22Rv1 (cell line): Measurements from ENCODE around the gene SRPK1.

Source experiments
- ZFX ChIP-seq: fragments of 450-650 bp; IDR thresholded peaks from 2 replicates; pipeline ENCODE4 v1.6.1; 2017; ENCODE audit warnings: antibody characterized with exemption, borderline replicate concordance
- TF ChIP-seq, protein P1 (sequence below): fragments of 450-650 bp; IDR thresholded peaks from 2 replicates; pipeline ENCODE4 v1.5.1; 2017; ENCODE audit warnings: mild to moderate bottlenecking

DNA sequence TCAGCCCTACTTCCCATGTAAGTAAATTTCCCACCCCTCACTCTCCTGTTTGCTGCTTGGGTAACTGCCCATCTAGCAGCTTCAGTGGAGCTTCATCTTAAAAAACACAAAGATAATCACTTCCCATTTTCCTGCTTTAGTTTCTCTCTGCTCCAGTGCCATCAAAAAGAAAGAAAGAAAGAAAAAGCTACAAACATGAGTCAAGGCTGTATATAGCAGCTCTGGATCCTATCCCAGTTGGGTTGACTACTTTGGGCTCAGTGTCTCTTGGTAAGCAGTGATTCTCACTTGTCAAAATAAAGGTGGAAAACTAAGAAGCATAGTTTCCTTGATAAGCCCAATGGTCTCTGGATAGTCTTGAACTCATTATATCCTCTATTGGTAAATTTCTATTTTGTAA lies 48.7 kb upstream of the SRPK1 start:
- TF ChIP-seq, protein P1, sequence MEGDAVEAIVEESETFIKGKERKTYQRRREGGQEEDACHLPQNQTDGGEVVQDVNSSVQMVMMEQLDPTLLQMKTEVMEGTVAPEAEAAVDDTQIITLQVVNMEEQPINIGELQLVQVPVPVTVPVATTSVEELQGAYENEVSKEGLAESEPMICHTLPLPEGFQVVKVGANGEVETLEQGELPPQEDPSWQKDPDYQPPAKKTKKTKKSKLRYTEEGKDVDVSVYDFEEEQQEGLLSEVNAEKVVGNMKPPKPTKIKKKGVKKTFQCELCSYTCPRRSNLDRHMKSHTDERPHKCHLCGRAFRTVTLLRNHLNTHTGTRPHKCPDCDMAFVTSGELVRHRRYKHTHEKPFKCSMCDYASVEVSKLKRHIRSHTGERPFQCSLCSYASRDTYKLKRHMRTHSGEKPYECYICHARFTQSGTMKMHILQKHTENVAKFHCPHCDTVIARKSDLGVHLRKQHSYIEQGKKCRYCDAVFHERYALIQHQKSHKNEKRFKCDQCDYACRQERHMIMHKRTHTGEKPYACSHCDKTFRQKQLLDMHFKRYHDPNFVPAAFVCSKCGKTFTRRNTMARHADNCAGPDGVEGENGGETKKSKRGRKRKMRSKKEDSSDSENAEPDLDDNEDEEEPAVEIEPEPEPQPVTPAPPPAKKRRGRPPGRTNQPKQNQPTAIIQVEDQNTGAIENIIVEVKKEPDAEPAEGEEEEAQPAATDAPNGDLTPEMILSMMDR, result no peak
- no peak for TF ChIP-seq ZFX
